Measurements from ENCODE around the gene VAMP4.
A peak's percentile ranks its signal among the peaks of the same experiment; 100 is the strongest.
"Not testable (repeated sequence)": the region's sequence is repeated elsewhere in the genome, so short reads cannot be mapped to it uniquely, and the experiment has no call there.

VAMP4 gene

DNA sequence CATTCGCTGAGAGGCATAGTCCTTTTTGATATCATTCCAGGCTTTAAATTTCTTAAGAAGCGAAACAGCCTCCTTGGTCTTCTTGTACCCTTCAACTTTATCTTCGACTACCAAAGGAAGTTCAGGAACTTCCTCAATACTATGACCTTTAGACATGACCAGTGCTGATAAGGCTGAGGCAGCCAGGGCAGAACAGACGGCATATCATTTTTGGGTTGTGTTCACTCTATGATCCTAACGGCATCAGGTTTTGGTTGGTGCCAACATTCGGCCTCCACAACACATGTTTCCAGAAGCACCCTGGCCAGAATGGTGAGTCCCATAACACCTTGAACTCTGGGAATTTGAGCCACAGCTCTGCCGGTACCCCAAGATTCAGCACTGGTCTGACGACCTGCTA lies 58.0 kb downstream of the VAMP4 start:
- DNase-seq = no peak

DNA sequence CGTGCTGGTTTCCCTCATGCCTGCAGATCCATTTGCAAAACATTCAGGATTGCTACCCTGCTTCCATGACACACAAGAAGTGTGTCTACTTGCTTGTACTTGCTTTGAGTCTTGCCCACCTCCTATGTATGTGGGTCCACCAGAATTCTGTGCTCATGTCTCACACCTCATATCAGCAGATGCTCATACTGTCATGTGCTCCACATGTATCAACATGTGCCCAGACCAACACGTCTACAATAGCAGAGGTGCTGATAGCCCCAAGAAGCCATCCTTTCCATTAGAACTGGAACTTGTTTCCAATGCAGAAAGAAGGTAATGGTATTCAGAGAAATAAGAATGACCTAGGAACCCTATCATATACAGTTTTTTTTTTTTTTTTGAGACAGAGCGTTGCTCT lies 61.5 kb downstream of the VAMP4 start:
- DNase-seq = no peak

- DNase-seq = no peak
Observed at GRCh38 chr1:171676823-171677222, 65.0 kb downstream of the VAMP4 start.

DNA sequence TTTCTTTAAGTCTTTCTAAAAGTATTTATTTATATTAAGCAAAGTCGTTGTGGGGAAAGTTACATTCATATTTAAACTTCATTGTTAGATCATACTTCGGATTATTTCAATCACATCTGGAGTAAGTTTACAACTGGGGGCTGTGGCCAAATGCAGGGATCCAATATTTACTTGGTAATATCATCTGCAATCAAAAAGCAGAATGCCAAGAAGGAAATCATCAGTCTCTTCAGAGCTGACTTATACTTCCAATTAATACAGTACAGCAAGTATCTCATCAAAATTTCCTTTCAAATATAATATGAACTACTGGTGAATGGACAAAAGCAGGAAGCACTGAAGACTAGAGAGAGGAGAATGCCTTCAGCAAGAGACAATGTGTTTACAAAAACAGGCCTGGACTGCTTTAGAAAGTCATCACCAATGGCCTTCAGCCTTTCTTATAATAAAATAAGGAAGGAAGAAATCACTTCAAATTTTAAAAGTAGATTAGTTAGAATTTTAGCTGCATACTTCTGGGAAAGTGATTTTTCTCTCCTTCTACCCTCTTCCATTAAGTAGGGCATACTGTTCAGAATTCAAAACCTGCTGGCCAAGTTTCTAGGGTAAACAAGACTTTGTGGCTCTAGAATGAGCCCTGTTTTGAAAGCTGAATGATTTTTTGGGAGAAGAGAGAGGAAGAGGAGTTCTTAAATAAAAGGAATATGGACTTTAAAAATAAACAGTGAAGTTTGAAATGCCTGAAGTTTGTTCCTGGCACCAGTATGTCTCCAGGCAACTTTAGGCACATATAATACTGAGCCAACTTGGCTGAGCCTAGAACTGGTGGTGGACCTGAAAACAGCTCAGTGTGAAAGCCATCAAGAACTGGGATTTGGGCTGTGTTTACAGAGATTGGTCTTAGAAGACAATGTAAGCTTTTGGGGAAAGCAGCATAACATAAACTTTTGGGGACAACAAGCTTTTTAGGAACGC lies 67.1 kb downstream of the VAMP4 start:
- DNase-seq = no peak

DNA sequence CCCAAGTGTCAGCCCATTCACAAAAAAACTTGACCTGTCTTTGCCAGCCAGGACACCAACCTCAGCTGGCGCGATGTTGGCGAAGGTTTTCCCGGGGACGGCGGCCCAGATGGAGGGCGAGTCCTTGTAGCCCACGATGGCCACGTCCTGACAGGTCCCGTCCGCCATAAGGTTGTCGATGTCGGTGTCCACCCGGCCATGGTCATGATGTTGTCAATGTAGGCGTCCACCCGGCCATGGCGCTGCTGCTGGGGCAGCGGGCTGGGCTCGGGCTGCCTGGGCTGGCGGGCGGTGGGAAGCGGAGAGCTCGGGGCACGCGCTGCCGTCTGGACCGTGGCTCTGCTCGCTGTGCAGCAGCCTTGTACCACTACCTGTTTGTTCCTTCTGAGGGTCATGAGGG lies 71.1 kb downstream of the VAMP4 start:
- DNase-seq = no peak

GRCh38 chr1:171668372-171668771 lies 73.5 kb downstream of the VAMP4 start:
- no peak for DNase-seq

DNA sequence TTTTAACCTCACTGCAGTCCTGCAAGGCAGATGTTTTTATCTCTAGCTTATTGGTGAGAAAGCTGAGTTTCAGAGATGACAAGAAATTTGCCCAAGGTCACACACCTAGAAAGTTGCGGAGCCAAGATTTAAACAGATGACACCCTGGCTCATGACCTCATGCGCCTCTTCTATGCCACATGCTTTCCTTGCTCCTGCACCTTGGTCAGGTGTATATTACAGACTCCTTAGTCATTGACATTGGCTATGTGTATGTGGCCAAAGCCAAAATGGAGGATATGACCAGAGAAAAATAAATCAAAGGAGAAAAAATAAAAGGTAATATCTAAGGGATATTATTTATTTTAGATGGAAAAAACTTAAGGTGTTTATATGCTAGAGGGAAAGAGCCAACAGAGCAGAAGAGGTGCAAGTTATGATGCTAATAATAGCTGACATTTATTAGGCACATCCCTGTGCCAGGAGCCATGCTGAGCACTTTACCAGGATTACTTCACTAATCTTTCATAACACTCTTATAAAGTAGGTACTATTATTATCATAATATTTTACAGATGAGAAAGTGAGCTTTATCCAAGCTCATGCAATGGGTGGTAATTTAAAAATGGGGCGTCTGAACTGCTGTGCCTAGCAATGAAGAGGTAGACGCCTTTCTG lies 75.6 kb downstream of the VAMP4 start:
- DNase-seq = no peak

- no peak for DNase-seq
Observed at GRCh38 chr1:171664976-171665375, 76.9 kb downstream of the VAMP4 start.

DNA sequence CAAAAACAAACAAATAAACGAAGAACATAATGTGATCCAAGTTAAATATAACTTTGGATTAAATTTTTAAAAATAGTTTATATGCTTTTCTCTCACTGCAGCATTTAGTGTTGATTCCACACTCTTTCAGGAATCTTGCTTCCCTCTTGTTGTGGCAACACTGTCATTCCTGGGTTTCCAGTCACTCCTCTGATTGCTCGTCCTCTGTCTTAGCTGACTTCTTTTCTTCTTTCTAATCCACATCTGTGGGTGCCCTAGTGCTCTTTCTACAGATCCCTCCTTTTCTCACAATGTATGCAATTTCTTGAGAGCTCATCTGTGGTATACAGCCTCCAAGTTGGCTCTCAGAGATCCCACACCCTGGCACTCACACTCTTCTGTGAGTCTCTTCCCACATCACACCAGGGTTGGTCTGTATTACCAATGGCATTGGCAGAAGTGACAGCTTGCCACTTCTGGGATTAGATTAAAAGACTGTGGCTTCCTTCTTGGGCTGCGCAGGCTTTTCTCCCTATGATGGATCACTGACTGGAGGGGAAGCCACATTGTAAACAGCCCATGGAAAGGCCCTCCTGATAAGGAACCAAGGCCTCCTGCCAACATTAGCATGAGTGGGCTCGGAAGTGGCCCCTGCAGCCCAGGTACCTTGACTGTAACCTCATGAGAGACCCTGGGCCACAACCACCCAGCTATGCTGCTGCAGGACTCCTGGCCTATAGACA lies 77.8 kb downstream of the VAMP4 start:
- no peak for DNase-seq

GRCh38 chr1:171663036-171663853 lies 78.6 kb downstream of the VAMP4 start:
- DNase-seq = no peak

- no peak for DNase-seq
Observed at GRCh38 chr1:171661076-171661650, 80.7 kb downstream of the VAMP4 start.

DNA sequence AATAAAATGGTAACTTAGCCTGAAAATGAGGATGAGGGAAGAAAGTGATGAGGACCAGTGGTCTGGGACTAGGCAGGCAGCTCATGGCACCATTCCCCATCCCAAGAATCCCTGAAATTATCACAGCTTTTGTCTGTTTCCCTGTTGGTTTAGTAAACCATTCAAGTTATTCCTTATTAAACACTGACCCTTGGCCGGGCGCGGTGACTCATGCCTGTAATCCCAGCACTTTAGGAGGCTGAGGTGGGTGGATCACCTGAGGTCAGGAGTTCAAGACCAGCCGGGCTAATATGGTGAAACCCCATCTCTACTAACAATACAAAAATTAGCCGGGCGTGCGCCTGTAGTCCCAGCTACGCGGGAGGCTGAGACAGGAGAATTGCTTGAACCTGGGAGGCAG lies 85.7 kb downstream of the VAMP4 start:
- DNase-seq = not testable (repeated sequence)

GRCh38 chr1:171655746-171656116 lies 86.1 kb downstream of the VAMP4 start:
- DNase-seq = no peak

DNA sequence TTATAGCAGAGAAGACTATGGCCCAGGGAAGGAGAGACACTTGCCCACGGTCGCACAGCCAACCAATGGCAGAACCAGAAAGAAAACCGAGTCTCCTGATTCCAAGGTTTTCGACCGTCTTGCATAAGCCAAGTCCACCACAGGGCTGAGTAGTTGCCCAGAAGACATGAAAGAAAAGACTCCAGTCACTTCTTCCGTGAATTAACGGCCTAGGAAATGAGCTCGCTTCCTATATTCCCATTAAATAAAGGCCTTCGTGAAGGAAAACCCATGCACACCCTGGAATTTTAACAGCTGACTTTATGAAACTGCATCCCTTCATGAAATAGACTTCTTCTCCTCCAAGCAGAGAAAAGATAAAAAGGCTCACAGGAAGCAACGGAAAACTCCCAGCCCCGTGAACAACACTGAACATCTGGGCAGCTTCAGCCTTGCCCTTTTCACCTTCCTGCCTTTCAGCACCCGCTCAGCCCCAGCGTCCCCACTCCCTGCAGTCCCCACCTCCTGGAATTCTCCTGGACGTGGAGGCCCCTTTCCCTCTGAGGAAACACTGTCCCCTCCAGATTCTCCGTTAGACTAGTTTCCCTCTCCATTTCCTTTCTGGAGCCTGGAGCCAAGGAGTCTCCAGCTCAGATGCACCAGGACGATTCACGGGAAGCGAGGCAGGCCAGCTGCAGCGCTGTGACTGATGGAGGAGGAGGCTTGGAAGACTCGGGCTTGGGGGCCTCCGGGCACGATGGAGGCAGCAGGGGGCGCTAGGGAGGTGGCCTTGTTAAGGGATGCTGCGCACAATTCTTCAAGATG lies 86.7 kb downstream of the VAMP4 start:
- peak; percentile 47 for DNase-seq

GRCh38 chr1:171654201-171654941 lies 87.5 kb downstream of the VAMP4 start:
- DNase-seq = no peak

DNA sequence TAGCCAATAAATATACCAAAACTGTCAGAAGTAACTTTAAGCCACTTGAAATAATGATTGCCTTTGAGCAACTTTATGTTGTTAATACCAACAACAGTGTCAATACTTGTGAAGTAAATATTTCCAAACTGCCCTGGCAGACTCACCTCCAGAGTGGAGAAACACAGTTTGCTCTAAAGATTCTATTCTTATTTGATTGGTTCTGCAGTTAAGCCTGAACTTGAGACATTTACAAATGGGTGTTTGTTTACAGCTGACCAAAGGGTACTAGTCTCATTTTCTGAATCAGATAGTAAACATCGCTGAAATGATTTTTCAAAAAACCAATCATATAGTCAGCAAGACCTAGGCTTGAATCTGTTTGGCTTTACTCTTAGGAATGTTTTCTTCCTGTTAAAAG lies 88.1 kb downstream of the VAMP4 start:
- no peak for DNase-seq

DNA sequence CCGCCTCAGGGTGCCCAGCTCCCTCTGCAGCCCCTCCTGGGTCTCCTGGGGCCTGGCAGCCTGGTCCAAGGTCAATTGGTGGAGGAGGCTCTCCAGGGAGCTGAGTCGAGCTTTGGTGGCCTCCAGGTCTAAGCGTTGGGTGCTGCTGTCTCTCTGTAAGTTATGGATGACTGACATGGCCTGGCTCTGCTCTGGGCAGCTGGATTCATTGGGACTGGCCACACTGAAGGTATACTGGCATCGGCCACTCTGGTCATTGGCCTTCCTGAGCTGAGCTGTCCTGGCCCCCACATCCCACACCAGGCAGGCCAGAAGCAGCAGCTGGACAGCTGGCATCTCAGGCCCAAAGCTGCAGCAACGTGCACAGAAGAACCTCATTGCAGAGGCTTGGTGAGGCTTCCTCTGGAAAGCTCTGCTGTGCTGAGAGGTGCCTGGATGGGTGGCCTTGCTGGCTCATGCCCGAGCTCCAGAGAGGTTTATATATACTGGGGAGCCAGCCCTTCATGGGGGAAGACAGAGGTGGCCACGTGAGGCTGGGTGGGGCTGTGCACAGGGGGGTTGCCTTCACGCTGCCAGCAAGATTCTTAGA lies 89.5 kb downstream of the VAMP4 start, which contains the start of gene MYOC:
MYOC (minus strand) TSS at position 455 of the 589 bp plus-strand sequence; CDS start at position 378, 77 bp downstream.
- DNase-seq = no peak

Measured in NCI-H1092 (cell line).